Measurements from ENCODE around the gene SYNGAP1.
A peak's percentile ranks its signal among the peaks of the same experiment; 100 is the strongest.
"Not testable (repeated sequence)": the region's sequence is repeated elsewhere in the genome, so short reads cannot be mapped to it uniquely, and the experiment has no call there.

The SYNGAP1 gene

GRCh38 chr6:33419580-33420490 is at the start of gene SYNGAP1:
SYNGAP1 (plus strand) TSS chr6:33420065; CDS start chr6:33420265, 200 bp downstream.
- peak within 1 kb of the TSS; percentile 58 for H3K4me3 ChIP-seq (replicated peaks; ENCODE audit: low read depth, low read length)
- peak; percentile 68 for DNase-seq (ENCODE audit: low read depth)
- TF ChIP-seq CTCF (IDR thresholded peaks at IDR 0.05; ENCODE audit: low read length, missing control alignments) = no peak

GRCh38 chr6:33371901-33372300 is 48.0 kb upstream of the SYNGAP1 start:
- not testable (repeated sequence) for DNase-seq (ENCODE audit: low read depth); H3K4me3 ChIP-seq (replicated peaks; ENCODE audit: low read depth, low read length)

GRCh38 chr6:33372526-33373123 is 47.2 kb upstream of the SYNGAP1 start:
- no peak for DNase-seq (ENCODE audit: low read depth)
- no peak overlapping the region for H3K4me3 ChIP-seq (replicated peaks; ENCODE audit: low read depth, low read length)

DNA sequence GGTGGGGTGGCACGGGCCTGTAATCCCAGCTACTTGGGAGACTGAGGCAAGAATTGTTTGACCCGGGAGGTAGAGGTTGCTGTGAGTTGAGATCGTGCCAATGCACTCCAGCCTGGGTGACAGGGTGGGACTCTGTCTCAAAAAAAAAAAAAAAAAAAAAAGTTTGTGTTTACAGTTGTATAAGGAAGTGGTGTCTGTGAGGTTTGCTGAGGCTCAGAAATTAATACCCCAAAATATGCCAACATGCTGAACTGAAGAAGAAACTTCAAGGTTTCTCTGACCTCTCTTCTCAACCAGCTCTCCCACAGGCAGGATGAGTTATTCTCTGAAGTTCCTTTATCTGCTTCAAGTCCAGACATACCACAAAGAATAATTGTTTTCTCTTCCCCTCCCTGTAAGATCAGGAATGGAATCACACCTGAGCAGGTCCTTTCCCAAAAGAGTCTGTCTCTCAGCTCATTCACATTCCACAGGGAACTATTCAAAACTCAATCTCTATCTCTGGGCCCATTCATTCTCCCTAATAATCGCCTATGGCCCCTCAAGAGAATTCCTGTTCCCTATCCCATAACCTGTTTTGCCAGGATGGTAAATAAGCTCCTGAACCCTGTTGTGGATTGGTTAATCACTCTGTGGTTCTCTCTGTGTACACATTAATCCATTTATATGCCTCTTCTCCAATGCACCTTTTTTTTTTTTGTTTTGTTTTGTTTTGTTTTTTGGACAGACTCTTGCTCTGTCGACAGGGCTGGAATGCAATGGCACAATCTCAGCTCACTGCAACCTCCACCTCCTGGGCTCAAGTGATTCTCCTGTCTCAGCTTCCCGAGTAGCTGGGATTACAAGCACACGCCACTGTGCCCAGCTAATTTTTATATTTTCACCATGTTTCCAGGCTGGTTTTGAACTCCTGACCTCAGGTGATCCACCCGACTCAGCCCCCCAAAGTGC is 45.6 kb upstream of the SYNGAP1 start:
- no peak for DNase-seq (ENCODE audit: low read depth)

More at GRCh38 chr6:33372526-33373123, 47.2 kb upstream of the SYNGAP1 start:
- no peak for TF ChIP-seq CTCF (IDR thresholded peaks at IDR 0.05; ENCODE audit: low read length, missing control alignments)

DNA sequence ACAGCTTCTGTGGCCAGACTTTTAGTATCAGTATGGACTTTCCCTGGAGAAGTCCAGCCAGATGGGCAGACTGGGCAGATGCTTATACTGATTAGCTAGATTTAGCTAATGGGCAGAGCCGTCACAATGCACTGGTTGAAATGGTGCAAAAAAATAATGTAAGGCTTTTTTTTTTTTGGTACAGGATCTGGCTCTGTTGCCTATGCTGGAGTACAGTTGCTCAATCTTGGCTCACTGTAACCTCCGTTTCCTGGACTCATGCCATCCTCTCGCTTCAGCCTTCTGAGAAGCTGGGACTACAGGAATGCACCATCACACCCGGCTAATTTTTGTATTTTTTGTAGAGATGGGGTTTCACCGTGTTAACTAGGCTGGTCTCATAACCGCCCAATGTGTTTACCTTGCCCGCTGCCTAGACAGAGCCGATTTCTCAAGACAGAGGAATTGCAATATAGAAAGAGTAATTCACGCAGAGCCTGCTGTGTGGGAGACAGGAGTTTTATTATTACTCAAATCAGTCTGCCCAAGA is 44.7 kb upstream of the SYNGAP1 start:
- peak; percentile 97 for DNase-seq (ENCODE audit: low read depth)
- no peak for TF ChIP-seq CTCF (IDR thresholded peaks at IDR 0.05; ENCODE audit: low read length, missing control alignments)
- H3K4me3 ChIP-seq (replicated peaks; ENCODE audit: low read depth, low read length) = peak overlapping the region; percentile 12

More for the DNA sequence above, 45.6 kb upstream of the SYNGAP1 start:
- no peak overlapping the region for H3K4me3 ChIP-seq (replicated peaks; ENCODE audit: low read depth, low read length)
- no peak for TF ChIP-seq CTCF (IDR thresholded peaks at IDR 0.05; ENCODE audit: low read length, missing control alignments)

- no peak for DNase-seq (ENCODE audit: low read depth)
- TF ChIP-seq CTCF (IDR thresholded peaks at IDR 0.05; ENCODE audit: low read length, missing control alignments) = no peak
- H3K4me3 ChIP-seq (replicated peaks; ENCODE audit: low read depth, low read length) = no peak overlapping the region
These were observed 42.7 kb upstream of the SYNGAP1 start for GRCh38 chr6:33377171-33377570.

GRCh38 chr6:33379184-33379583 is 40.7 kb upstream of the SYNGAP1 start:
- DNase-seq (ENCODE audit: low read depth); H3K4me3 ChIP-seq (replicated peaks; ENCODE audit: low read depth, low read length): not testable (repeated sequence)

Data from fibroblast of pulmonary artery (primary cell).